Medulla oblongata (tissue), 1 donor: Measurements from ENCODE around the gene RHOT1.
"Not testable (repeated sequence)": the region's sequence is repeated elsewhere in the genome, so short reads cannot be mapped to it uniquely, and the experiment has no call there.

ENCODE experiments used
- DNase-seq: peaks from one replicate; pipeline ENCODE4 v3.0.0-alpha.2; 2015; ENCODE audit errors: extremely low spot score

Gene RHOT1

GRCh38 chr17:32124985-32125847 lies 17.1 kb upstream of the RHOT1 start:
- DNase-seq = no peak

- DNase-seq = no peak
Observed at GRCh38 chr17:32125848-32126153, 16.5 kb upstream of the RHOT1 start.

GRCh38 chr17:32126325-32126724 lies 16.0 kb upstream of the RHOT1 start:
- DNase-seq = no peak

GRCh38 chr17:32126746-32127145 lies 15.6 kb upstream of the RHOT1 start:
- no peak for DNase-seq

- peak; percentile 86 for DNase-seq
Observed at GRCh38 chr17:32127158-32127897, 15.0 kb upstream of the RHOT1 start.

GRCh38 chr17:32128470-32128869 lies 13.8 kb upstream of the RHOT1 start:
- not testable (repeated sequence) for DNase-seq

GRCh38 chr17:32135497-32136117 lies 6.7 kb upstream of the RHOT1 start:
- DNase-seq = not testable (repeated sequence)

GRCh38 chr17:32136856-32137255 lies 5.4 kb upstream of the RHOT1 start:
- no peak for DNase-seq

GRCh38 chr17:32139504-32139903 lies 2.8 kb upstream of the RHOT1 start:
- not testable (repeated sequence) for DNase-seq

- DNase-seq = peak; percentile 96
Observed at GRCh38 chr17:32141258-32141657, 1.0 kb upstream of the RHOT1 start.

- DNase-seq = no peak
Observed at GRCh38 chr17:32141679-32142037, 644 bp upstream of the RHOT1 start.

- peak; percentile 53 for DNase-seq
Observed at GRCh38 chr17:32142857-32143526, 690 bp downstream of the RHOT1 start.

GRCh38 chr17:32143527-32143870 lies 1.2 kb downstream of the RHOT1 start:
- no peak for DNase-seq

GRCh38 chr17:32144442-32144841 lies 2.1 kb downstream of the RHOT1 start:
- DNase-seq = not testable (repeated sequence)

GRCh38 chr17:32148351-32148750 lies 6.0 kb downstream of the RHOT1 start:
- DNase-seq = no peak

- DNase-seq = no peak
Observed at GRCh38 chr17:32150358-32150757, 8.1 kb downstream of the RHOT1 start.

GRCh38 chr17:32152130-32152529 lies 9.8 kb downstream of the RHOT1 start:
- DNase-seq = peak; percentile 52

- no peak for DNase-seq
Observed at GRCh38 chr17:32155896-32156295, 13.6 kb downstream of the RHOT1 start.

GRCh38 chr17:32156656-32157055 lies 14.4 kb downstream of the RHOT1 start:
- DNase-seq = no peak

- DNase-seq = no peak
Observed at GRCh38 chr17:32157225-32157624, 14.9 kb downstream of the RHOT1 start.

GRCh38 chr17:32158870-32159585 lies 16.7 kb downstream of the RHOT1 start:
- DNase-seq = peak; percentile 44
